T-helper 17 cell (primary cell): Measurements from ENCODE around the gene FURIN. TPM values are rescaled to one million over a fixed set of nuclear protein-coding genes. Genes with fewer than 3 reads are reported as not detected.
"Not testable (repeated sequence)": the region's sequence is repeated elsewhere in the genome, so short reads cannot be mapped to it uniquely, and the experiment has no call there.

ENCODE experiments used
- ATAC-seq: fragments of 150-1000 bp; cut with Tn5 transposase; 2 replicates; pipeline ENCODE4 v1.10.0; 2021; ENCODE audit warnings: mild to moderate bottlenecking, moderate library complexity
- DNase-seq, 3 donors: peaks; one replicate each; pipeline versions ENCODE4 v3.0.0 to v3.0.0-alpha.2; 2020 to 2021
- H3K9me3 ChIP-seq: one replicate; pipeline ENCODE4 v1.7.0; 2013; ENCODE audit warnings: low read length, mild to moderate bottlenecking; ENCODE audit not compliant: control insufficient read depth, poor library complexity, severe bottlenecking
- H3K27ac Mint-ChIP-seq: one replicate; pipeline ENCODE4 v1.8.0; 2022; ENCODE audit warnings: mild to moderate bottlenecking, moderate library complexity, mixed read lengths
- H3K27me3 Mint-ChIP-seq: one replicate; pipeline ENCODE4 v1.8.0; 2022; ENCODE audit warnings: mixed read lengths
- H3K36me3 Mint-ChIP-seq: one replicate; pipeline ENCODE4 v1.8.0; 2022; ENCODE audit warnings: low read depth, mixed read lengths
- H3K4me1 Mint-ChIP-seq: one replicate; pipeline ENCODE4 v1.8.0; 2022; ENCODE audit warnings: mild to moderate bottlenecking, mixed read lengths
- H3K4me3 Mint-ChIP-seq: one replicate; pipeline ENCODE4 v1.8.0; 2022; ENCODE audit warnings: mild to moderate bottlenecking, moderate library complexity, mixed read lengths
- total RNA-seq, 4 donors: library from RNA in 2 of 4; stranded (reverse) in 2 of 4; gene quantifications; one replicate each; pipeline ENCODE4 v1.2.3 and lab custom pipeline; 2022 to 2026

Gene FURIN
- total RNA-seq (100 to 1,000 TPM; 133 to 260 TPM), total RNA-seq (lab: John Stamatoyannopoulos, UW) (82.2 to 148 reads per million in 2 donors)

DNA sequence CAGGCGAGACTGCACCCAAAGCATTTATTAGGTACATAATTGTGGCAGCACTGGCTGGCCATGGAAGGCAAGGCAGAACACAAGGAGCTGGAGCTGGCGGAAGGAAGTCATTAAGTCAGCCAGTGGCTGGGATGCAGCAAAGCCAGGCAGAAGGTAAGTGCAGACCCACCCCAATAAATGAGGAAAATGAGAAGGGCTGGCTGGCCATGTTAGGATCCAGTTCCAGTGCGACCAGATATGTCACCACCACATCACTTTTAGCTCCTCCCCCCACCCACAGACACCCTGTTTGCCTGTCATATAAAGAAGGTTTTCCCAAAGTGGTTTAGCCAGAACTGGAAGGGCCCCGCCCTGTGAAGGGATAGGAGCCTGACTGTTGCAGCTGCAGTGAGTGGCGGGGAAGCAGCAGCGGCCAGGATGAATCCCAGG, at the start of gene FURIN:
TSS of gene FURIN (plus strand) at position 328 of the 429 bp plus-strand sequence. CDS start 7,153 bp downstream, outside the sequence.
- DNase-seq (no peak), ATAC-seq (no peak)
- peaks cover 2% of the 10 kb centered on the region for H3K36me3 Mint-ChIP-seq
- H3K4me1 Mint-ChIP-seq: peaks cover 44% of the 10 kb centered on the region
- H3K9me3 ChIP-seq: no peaks in the 10 kb centered on the region
- H3K27ac Mint-ChIP-seq: peak within 1 kb of the TSS; percentile 95
- peak within 1 kb of the TSS; percentile 92 for H3K4me3 Mint-ChIP-seq
- H3K27me3 Mint-ChIP-seq: no peaks in the 10 kb centered on the region

DNA sequence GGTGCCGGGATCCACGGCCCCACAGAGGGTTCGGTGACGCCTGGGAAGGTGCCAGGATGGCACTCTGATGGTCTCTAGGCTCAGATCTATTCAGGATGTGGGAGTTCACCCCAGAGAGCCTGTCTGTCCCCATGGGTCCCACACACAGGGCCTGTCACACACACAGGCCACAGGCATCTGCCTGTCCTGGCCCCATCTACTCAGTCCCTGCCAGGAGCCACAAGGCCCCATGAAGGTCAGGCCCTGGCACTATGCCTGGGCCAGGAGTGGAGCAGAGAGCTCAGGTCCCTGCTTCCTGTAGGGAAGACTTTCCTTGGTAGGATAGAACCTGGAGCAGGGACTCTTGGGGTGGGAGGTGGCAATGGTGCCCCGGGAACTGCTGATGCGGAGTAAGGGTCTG, 49.0 kb upstream of the FURIN start:
- H3K27ac Mint-ChIP-seq: no peak overlapping the region
- no peak for DNase-seq
- H3K27me3 Mint-ChIP-seq: no peaks in the 10 kb centered on the region
- no peaks in the 10 kb centered on the region for H3K9me3 ChIP-seq
- H3K4me1 Mint-ChIP-seq: peaks cover 20% of the 10 kb centered on the region
- no peak overlapping the region for H3K4me3 Mint-ChIP-seq
- no peak for ATAC-seq
- H3K36me3 Mint-ChIP-seq: no peaks in the 10 kb centered on the region

DNA sequence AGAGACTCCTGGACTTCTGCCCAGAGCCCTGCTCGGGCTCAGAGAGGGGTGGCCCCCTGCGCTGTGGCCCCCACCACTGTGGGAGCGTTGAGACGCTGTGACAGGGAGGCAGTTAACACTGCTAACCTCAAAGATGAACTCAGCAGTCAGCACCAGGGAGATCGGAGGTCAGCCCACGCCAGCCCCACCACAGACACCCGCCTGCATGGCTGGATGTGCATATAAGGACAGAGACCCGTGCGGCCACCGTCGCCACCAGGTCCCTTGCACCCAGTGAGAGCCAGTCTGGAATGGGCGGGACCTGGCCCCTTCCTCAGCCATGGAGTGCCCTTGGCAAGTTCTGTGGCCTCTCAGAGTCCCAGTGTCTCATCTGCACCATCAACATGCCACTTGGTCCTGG, 48.5 kb upstream of the FURIN start:
- Mint-ChIP-seq H3K36me3 (no peaks in the 10 kb centered on the region), H3K27me3 (no peaks in the 10 kb centered on the region), H3K27ac (no peak overlapping the region), H3K4me3 (no peak overlapping the region), H3K4me1 (peaks cover 16% of the 10 kb centered on the region)
- DNase-seq: no peak
- no peaks in the 10 kb centered on the region for H3K9me3 ChIP-seq
- ATAC-seq: no peak

DNA sequence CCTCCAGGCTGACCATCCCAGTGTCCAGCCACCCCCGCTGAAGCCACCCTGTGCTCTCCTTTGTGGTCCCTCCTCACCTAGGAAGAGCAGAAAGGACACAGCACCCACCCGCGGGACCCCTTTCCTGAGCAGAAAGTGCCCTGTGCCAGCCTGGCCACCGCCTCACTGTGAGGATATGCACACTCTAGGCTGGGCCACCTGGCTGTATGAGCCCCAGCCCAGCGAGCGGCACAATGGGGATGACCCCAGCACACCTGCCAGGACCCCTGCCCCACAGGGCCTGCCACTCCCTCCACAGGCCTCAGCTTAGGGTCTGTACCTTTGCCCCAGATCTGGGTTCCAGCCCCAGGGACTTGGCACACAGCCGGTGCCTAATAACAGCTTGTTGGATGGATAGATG, 47.9 kb upstream of the FURIN start:
- peaks cover 9% of the 10 kb centered on the region for H3K4me1 Mint-ChIP-seq
- H3K27ac Mint-ChIP-seq: no peak overlapping the region
- ATAC-seq (no peak), DNase-seq (no peak)
- no peak overlapping the region for H3K4me3 Mint-ChIP-seq
- H3K9me3 ChIP-seq: no peaks in the 10 kb centered on the region
- H3K27me3 Mint-ChIP-seq: no peaks in the 10 kb centered on the region
- no peaks in the 10 kb centered on the region for H3K36me3 Mint-ChIP-seq

DNA sequence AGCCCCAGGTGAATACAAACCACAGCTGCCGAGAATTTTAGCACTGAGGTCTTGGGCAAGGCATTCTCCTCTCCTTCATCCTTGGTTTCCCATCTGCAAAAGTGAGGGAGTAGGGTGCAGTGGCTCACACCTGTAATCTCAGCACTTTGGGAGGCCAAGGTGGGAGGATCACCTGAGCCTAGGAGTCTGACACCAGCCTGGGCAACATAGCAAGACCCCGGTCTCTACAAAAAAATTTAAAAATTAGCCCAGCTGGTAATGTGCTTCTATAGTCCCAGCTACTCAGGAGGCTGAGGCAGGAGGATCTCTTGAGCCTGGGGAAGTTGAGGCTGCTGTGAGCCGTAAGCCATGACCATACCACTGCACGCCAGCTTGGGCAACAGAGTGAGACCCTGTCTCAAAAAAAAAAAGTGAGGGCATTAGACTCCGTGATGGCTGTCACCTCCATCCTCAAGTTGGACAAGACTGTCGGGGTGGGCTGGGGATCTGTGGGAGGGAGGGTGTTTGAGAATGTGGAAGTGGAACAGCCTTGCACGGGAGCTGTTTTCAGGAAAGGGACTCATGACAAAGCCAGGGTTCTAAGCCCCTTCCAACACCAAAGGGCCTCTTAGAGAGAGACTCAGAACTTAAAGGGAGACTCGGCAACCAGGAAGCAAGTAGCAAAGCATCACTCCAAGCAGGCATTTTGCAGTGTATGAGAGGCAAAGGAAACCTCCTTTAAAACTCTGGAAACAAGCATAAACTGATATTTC, 46.0 kb upstream of the FURIN start:
- Mint-ChIP-seq H3K4me3 (no peak overlapping the region), H3K27me3 (no peaks in the 10 kb centered on the region), H3K4me1 (peaks cover 8% of the 10 kb centered on the region), H3K36me3 (no peaks in the 10 kb centered on the region), H3K27ac (peak overlapping the region; percentile 62)
- DNase-seq (no peak), ATAC-seq (no peak)
- no peaks in the 10 kb centered on the region for H3K9me3 ChIP-seq

DNA sequence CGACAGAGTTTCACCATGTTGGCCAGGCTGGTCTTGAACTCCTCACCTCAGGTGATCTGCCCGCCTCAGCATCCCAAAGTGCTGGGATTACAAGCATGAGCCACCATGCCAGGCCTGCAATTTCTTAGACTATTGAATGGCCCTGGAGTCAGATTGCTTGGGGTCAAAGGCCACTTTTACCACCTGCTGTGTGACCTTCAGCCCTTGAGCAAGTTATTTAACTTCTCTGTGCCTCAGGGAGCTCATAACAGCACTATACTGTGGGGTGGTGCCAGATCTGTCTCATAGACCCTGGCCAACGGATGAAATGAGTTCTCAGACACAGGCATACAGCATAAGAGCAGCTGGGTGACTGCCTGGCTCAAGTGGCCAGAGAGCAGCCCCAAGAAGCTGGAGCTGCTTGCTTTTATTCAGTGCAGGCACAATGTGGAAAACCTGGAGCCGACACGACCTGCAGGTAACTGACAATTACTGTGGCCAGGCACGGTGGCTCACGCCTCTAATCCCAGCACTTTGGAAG, 44.9 kb upstream of the FURIN start:
- H3K36me3 Mint-ChIP-seq: no peaks in the 10 kb centered on the region

DNA sequence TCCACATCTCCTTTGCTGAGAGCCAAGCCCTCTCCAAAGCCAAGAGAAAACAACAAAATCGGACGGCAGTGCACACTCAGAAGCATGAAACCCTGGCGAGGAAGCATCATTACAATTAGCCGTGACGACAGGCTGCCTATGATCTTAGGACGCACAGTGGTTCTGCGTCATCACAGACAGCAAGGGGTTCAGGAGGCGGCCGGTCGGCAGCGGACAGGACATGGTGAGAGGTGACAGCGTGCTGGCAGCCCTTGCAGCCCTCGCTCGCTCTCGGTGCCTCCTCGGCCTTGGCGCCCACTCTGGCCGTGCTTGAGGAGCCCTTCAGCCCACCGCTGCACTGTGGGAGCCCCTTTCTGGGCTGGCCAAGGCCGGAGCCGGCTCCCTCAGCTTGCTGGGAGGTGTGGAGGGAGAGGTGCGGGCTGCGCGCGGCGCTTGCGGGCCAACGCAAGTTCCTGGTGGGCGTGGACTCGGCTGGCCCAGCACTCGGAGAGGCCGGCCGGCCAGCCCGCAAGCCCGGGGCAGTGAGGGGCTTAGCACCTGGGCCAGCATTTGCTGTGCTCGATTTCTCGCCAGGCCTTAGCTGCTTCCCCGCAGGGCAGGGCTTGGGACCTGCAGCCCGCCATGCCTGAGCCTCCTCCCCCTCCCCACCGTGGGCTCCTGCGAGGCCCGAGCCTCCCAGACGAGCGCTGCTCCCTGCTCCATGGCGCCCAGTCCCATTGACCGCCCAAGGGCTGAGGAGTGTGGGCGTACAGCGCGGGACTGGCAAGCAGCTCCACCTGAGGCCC, 43.1 kb upstream of the FURIN start:
- not testable (repeated sequence) for H3K27me3 Mint-ChIP-seq, H3K27ac Mint-ChIP-seq, DNase-seq, ATAC-seq, H3K36me3 Mint-ChIP-seq, H3K4me1 Mint-ChIP-seq, H3K4me3 Mint-ChIP-seq, H3K9me3 ChIP-seq

More for the DNA sequence above, 44.9 kb upstream of the FURIN start:
- no peaks in the 10 kb centered on the region for H3K9me3 ChIP-seq
- no peak overlapping the region for H3K4me3 Mint-ChIP-seq
- H3K4me1 Mint-ChIP-seq: peaks cover 4% of the 10 kb centered on the region
- H3K27me3 Mint-ChIP-seq: no peaks in the 10 kb centered on the region
- ATAC-seq: no peak
- no peak for DNase-seq
- peak overlapping the region; percentile 62 for H3K27ac Mint-ChIP-seq

DNA sequence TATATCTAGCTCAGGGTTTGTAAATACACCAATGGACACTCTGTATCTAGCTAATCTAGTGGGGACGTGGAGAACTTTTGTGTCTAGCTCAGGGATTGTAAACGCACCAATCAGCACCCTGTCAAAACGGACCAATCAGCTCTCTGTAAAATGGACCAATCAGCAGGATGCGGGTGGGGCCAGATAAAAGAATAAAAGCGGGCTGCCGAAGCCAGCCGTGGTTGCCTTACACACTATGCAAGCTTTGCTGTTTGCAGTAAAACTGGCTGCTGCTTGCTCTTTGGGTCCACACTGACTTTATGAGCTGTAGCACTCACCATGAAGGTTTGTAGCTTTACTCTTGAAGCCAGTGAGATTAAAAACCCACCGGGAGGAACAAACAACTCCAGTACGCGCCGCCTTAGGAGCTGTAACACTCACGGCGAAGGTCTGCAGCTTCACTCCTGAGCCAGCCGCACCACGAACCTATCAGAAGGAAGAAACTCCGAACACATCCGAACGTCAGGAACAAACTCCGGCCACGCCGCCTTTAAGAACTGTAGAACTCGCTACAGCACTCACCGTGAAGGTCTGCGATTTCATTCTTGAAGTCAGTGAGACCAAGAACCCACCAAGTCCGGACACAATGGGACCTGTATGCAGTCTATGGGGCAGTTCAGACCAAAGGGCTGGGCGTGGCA, 42.0 kb upstream of the FURIN start:
- H3K4me1 Mint-ChIP-seq: peaks cover 16% of the 10 kb centered on the region
- not testable (repeated sequence) for H3K36me3 Mint-ChIP-seq

DNA sequence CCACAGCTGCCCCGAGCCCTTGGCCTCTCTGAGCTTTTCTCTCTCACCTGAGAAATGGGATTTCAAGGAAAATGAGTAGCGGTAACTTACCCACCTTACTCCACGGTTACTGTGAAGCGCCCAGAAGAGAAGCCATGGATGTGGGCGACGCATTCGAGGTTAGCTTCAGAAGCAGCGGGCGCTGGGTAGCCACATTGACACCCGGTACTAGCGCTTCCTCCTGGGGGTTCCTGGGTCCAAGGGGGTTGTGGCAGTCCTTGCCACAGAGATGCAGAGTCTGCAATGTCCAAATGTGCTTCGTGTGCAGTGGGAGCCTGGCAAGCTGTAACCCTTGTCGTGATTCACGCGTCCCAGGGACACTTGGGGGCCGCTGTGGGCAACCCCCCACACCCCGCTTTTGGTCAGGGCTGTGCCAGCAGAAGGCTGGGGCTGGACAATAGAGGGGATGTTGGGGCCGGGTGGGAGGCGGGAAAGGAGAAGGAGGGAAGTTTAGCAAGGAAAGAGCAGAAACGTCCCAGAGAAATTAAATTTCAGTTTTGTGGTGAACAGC, 41.4 kb upstream of the FURIN start:
- Mint-ChIP-seq H3K27me3 (no peaks in the 10 kb centered on the region), H3K4me3 (no peak overlapping the region), H3K27ac (no peak overlapping the region), H3K4me1 (peaks cover 14% of the 10 kb centered on the region), H3K36me3 (no peaks in the 10 kb centered on the region)
- H3K9me3 ChIP-seq: no peaks in the 10 kb centered on the region
- ATAC-seq: no peak
- no peak for DNase-seq

More for the DNA sequence above, 42.0 kb upstream of the FURIN start:
- not testable (repeated sequence) for DNase-seq, H3K9me3 ChIP-seq, H3K27ac Mint-ChIP-seq, H3K27me3 Mint-ChIP-seq, ATAC-seq, H3K4me3 Mint-ChIP-seq

DNA sequence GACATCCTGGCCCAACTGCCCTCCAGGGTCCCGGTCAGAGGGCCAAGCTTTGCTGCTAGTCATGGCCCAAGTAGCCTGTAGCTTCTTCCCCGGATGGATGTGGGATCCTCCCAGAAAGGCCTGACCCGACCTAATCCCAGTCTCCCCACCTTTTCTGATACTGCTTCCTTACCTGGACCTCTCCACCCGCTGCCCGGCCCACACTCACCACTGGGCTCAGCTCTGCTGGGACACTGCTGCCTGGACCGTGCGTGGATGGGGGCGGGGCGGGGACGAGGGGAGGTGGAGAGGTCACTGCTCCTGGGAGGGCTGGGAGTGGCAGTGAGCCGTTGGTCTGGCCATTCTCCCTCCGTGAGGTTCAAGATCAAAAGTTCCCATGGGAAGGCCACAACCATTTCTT, 40.3 kb upstream of the FURIN start:
- Mint-ChIP-seq H3K27ac (no peak overlapping the region), H3K4me3 (no peak overlapping the region), H3K36me3 (no peaks in the 10 kb centered on the region), H3K27me3 (no peaks in the 10 kb centered on the region), H3K4me1 (peaks cover 14% of the 10 kb centered on the region)
- no peaks in the 10 kb centered on the region for H3K9me3 ChIP-seq
- ATAC-seq: no peak
- no peak for DNase-seq

DNA sequence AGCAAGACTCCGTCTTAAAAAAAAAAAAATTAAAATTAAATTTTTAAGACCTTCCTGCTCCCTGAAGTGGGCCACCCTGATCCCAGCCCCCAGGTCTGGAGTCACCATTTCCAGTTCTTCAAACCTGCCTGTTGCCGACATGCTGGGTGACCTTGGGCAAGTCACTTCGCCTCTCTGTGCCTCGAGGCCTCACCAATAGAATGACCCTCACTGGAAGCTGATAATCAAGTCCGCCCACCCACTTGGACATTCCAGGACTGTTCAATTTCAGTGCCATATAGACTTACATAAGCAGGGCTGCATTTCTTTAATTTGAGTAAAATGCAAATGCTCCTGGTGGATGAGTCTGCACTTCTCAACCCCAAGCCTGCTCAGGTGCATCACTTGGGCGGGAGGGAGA, 39.3 kb upstream of the FURIN start:
- H3K9me3 ChIP-seq: no peaks in the 10 kb centered on the region
- Mint-ChIP-seq H3K27me3 (no peaks in the 10 kb centered on the region), H3K4me3 (no peak overlapping the region), H3K36me3 (no peaks in the 10 kb centered on the region), H3K27ac (peak overlapping the region; percentile 100), H3K4me1 (peaks cover 14% of the 10 kb centered on the region)
- no peak for DNase-seq
- ATAC-seq: no peak

DNA sequence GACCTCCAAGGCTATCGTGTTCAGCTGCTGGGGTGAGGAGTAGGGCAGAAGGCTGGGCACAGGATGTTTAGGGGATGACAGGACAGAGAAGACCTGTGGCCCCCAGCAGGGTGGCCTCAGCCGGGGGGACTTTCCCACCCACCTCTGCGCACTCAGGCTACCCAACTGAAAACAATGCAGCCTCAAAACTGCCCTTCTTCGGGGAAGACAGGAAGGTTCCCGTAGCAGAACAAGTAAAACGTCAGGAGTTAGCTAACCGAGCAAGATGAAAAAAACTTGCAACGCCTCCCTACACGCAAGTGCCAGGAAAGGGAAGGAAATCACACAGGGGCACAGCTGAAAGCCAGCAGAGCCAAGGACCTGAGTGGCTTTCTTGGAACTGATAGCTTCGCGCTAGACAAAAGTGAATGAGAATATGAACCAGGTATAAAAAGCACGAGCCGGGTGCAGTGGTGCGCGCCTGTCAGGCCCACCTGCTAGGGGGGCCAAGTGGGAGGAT, 38.4 kb upstream of the FURIN start:
- DNase-seq (peak in 1 of 3 donors; percentile 23), ATAC-seq (peak; percentile 84)
- Mint-ChIP-seq H3K4me3 (peak overlapping the region; percentile 81), H3K27ac (peak overlapping the region; percentile 100), H3K36me3 (no peaks in the 10 kb centered on the region), H3K27me3 (no peaks in the 10 kb centered on the region), H3K4me1 (peaks cover 14% of the 10 kb centered on the region)
- H3K9me3 ChIP-seq: no peaks in the 10 kb centered on the region
